Panc1 (cell line): Measurements from ENCODE around the gene BICD1.

Source experiments
- POLR2AphosphoS5 ChIP-seq: IDR thresholded peaks from 2 replicates; pipeline ENCODE4 v1.6.1; 2012; ENCODE audit warnings: mild to moderate bottlenecking, low read depth, low read length, moderate library complexity
- TF ChIP-seq, protein P1 (sequence below): fragments of 450-650 bp; IDR thresholded peaks from 2 replicates; pipeline ENCODE4 v1.5.1; 2017; ENCODE audit warnings: mild to moderate bottlenecking

DNA sequence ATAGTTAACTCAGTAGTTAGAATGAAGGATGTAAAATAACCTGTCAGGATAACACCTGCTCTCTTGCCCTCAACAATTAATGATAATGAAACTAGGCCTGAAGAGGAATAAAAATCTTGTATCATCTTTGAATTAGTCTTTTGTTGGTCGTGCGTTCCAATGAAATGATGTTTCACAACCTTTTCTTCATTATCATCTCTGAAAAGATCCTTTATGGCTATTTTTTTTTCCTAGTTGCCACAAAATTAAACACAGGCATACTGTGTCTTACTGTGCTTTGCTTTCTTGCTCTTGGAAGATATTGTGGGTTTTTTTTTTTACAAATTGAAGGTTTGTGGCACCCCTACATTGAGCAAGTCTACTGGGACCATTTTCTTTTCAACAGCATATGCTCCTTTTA is 128.6 kb downstream of the BICD1 start:
- TF ChIP-seq, protein P1, sequence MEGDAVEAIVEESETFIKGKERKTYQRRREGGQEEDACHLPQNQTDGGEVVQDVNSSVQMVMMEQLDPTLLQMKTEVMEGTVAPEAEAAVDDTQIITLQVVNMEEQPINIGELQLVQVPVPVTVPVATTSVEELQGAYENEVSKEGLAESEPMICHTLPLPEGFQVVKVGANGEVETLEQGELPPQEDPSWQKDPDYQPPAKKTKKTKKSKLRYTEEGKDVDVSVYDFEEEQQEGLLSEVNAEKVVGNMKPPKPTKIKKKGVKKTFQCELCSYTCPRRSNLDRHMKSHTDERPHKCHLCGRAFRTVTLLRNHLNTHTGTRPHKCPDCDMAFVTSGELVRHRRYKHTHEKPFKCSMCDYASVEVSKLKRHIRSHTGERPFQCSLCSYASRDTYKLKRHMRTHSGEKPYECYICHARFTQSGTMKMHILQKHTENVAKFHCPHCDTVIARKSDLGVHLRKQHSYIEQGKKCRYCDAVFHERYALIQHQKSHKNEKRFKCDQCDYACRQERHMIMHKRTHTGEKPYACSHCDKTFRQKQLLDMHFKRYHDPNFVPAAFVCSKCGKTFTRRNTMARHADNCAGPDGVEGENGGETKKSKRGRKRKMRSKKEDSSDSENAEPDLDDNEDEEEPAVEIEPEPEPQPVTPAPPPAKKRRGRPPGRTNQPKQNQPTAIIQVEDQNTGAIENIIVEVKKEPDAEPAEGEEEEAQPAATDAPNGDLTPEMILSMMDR, result no peak
- no peak for TF ChIP-seq POLR2AphosphoS5
